Measurements from ENCODE around the gene HMGA1. TPM values are rescaled to one million over a fixed set of nuclear protein-coding genes. Genes with fewer than 3 reads are reported as not detected.
"Not testable (repeated sequence)": the region's sequence is repeated elsewhere in the genome, so short reads cannot be mapped to it uniquely, and the experiment has no call there.

Gene HMGA1
- total RNA-seq, 2 donors from 2014 or later = 454 to 573 TPM

DNA sequence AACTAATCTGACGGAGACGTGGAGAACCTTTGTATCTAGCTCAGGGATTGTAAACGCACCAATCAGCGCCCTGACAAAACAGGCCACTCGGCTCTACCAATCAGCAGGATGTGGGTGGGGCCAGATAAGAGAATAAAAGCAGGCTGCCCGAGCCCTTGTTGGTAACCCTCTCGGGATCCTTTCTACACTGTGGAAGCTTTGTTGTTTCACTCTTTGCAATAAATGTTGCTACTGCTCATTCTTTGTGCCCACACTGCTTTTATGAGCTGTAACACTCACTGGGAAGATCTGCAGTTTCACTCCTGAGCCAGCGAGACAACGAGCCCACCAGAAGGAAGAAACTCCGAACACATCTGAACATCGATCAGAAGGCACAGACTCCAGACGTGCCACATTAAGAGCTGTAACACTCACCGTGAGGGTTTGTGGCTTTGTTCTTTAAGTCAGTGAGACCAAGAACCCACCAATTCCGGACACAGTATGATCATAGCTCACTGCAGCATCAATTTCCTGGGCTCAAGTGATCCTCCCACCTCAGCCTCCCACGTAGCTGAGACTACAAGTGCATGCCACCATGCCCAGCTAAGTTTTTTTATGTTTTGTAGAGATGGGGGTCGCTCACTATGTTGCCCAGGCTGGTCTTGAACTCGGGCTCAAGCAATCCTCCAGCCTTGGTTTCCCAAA lies 33.1 kb downstream of the HMGA1 start:
- peak in 1 of 2 donors; percentile 84 for ATAC-seq (replicated peaks in 1 of 2)

DNA sequence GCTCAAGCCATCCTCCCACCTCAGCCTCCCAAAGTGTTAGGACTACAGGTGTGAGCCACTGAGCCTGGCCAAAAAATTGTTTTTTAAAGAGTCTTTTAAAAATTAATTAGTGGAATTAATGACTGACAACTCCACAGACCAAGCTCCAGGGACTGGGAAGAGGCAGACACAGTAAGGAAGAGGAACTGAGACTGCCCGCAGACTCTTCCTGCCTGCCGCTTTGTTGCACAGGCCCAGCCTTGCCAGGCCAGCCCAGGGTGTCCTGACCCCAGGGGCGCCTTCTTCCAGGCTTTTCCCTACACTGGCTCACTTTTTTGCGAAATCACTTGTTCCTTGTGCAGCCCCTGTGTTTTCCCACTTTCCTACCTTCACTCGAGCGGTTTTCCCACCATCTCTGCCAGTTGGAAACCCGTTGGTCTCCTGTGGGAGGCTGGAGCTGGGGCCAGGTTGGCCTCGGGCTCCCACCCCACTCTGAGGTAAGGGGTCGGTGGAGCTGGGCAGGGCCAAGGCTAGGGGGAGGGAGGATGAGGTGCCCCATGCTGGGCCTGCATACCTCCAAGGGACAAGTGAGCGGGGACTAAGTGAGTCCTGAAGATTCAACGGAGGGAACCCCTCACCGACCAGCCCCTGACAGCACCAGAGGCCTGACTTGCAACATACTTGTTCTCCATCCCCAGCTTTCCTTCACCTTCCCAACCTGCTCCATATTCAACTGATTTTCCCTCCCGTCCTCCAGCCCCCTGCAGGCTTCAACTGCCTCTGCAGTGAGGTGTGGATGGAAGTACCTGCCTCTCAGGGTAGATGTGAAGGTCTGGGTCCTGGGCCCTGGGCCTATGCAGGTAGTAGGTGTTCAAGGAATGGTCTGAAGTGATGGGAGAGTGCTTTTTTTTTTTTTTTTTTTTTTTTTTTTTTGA lies 35.6 kb downstream of the HMGA1 start:
- DNase-seq = no peak
- Mint-ChIP-seq H3K4me1 (ENCODE audit: low read depth) (peaks cover 8% of the 10 kb centered on the region), H3K9me3 (no peaks in the 10 kb centered on the region), H3K36me3 (ENCODE audit: insufficient read depth in 2 of 2) (no peaks in the 10 kb centered on the region), H3K27ac (no peak overlapping the region), H3K27me3 (ENCODE audit: low read depth) (no peaks in the 10 kb centered on the region), H3K4me3 (no peak overlapping the region)
- no peak for ATAC-seq (replicated peaks in 1 of 2)

More for the DNA sequence above, 33.1 kb downstream of the HMGA1 start:
- H3K9me3 Mint-ChIP-seq; H3K27me3 Mint-ChIP-seq (ENCODE audit: low read depth); H3K36me3 Mint-ChIP-seq (ENCODE audit: insufficient read depth in 2 of 2); H3K27ac Mint-ChIP-seq; H3K4me1 Mint-ChIP-seq (ENCODE audit: low read depth): not testable (repeated sequence)
- peak in 1 of 2 donors; percentile 19 for DNase-seq
- H3K4me3 Mint-ChIP-seq = peak overlapping the region in 1 of 2 donors; percentile 50

DNA sequence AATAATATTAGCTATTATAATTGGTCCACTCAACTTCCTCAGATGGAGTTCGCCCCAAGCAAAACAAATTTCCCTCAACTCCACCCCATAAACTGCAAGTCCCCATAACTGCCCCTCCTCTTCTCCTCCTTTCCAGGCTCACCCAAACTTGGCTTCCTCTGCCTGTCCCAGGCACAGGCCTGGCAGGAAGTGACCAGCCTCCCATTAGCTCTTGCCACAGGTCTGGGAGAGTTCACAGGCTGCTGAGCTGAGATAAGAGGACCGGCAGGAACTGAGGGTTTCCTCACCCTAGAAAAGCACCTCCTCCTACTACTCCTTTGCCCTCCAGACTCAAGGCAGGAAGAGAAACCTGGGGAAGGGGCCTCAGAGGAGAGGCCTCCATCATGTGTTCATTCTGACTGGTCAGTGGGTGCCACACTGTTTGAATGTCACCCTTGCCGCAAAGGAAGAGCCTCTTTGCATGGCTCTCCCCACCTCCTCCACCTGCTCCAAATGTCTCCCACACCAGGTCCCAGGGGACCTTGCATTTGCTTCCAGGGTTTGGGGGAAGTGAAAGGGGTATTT lies 36.7 kb downstream of the HMGA1 start:
- H3K27me3 Mint-ChIP-seq (ENCODE audit: low read depth) = no peaks in the 10 kb centered on the region
- no peak overlapping the region for H3K27ac Mint-ChIP-seq
- H3K4me3 Mint-ChIP-seq = no peak overlapping the region
- DNase-seq = no peak
- no peaks in the 10 kb centered on the region for H3K36me3 Mint-ChIP-seq (ENCODE audit: insufficient read depth in 2 of 2)
- peaks cover 8% of the 10 kb centered on the region for H3K4me1 Mint-ChIP-seq (ENCODE audit: low read depth)
- no peaks in the 10 kb centered on the region for H3K9me3 Mint-ChIP-seq
- no peak for ATAC-seq (replicated peaks in 1 of 2)

DNA sequence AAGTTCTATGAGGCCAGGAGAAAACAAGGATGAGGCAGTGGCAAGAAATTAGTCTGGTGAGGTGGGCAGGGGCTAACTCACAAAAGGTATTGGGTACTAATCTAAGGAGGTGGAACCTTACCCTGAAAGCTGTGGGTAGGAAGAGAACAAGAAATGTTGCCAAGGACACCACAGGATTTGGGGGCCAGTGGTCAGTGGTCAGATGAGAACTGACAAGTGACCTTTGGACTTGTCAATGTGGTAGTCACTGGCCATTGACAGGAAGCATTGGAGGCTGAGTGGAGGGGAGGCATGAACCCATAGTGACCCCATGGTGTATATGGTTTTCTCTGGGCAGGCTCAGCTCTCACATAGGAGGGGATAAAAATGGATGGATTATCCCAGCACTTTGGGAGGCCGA lies 37.5 kb downstream of the HMGA1 start:
- Mint-ChIP-seq H3K9me3 (no peaks in the 10 kb centered on the region), H3K27me3 (ENCODE audit: low read depth) (no peaks in the 10 kb centered on the region), H3K4me1 (ENCODE audit: low read depth) (peaks cover 8% of the 10 kb centered on the region), H3K4me3 (no peak overlapping the region), H3K27ac (no peak overlapping the region), H3K36me3 (ENCODE audit: insufficient read depth in 2 of 2) (no peaks in the 10 kb centered on the region)
- DNase-seq (no peak), ATAC-seq (replicated peaks in 1 of 2) (no peak)

DNA sequence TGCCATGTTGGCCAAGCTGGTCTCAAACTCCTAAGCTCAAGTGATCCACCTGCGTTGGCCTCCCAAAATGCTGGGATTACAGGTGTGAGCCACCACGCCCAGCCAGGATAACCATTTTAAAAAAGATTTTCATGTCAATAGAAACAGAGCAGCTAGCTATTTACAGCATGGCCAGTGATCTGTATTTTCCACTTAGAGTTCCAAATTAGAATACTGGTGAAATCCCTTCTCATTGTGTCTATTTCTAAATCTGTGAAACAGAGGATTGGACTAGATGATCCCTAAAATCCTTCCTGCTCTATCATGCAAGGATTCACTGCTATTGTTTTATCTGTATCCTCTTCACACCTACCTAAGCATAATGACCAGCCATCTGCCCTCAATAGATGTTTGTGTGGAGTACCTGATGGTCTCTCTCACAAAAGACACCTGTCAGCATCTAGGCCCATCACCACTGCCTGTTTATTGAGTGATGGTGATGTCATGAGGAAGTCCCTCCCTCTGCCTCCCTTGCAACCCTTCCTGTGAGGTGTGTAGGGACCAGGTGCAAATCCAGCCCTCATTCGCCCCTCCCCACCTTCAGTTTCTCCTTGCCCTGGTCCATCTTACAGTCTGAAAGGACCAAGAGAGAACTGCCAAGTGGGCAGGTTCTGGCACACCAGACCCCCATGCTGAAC lies 38.6 kb downstream of the HMGA1 start:
- H3K27me3 Mint-ChIP-seq (ENCODE audit: low read depth) = no peaks in the 10 kb centered on the region
- peaks cover 0 to 2% of the 10 kb centered on the region in 2 donors for H3K36me3 Mint-ChIP-seq (ENCODE audit: insufficient read depth in 2 of 2)
- no peak for ATAC-seq (replicated peaks in 1 of 2)
- no peaks in the 10 kb centered on the region for H3K4me1 Mint-ChIP-seq (ENCODE audit: low read depth)
- no peak overlapping the region for H3K27ac Mint-ChIP-seq
- H3K9me3 Mint-ChIP-seq = no peaks in the 10 kb centered on the region
- no peak overlapping the region for H3K4me3 Mint-ChIP-seq
- no peak for DNase-seq

DNA sequence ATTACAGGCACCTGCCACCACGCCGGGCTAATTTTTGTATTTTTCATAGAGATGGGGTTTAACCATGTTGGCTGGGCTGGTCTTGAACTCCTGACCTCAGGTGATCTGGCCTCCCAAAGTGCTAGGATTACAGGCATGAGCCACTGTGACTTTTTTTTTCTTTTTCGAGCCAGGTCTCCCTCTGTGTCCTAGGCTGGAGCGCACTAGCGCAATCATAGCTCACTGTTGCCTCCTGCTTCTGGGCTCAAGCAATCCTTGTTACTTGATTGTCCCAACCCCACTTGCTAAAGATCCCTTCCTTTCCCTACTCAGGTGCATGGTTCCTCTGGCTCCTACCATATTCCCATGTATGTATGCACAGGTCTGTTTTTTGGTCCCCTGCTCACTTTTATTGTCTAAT lies 39.5 kb downstream of the HMGA1 start:
- no peaks in the 10 kb centered on the region for H3K4me1 Mint-ChIP-seq (ENCODE audit: low read depth)
- H3K9me3 Mint-ChIP-seq = no peaks in the 10 kb centered on the region
- no peak for DNase-seq
- H3K27ac Mint-ChIP-seq = no peak overlapping the region
- no peak overlapping the region for H3K4me3 Mint-ChIP-seq
- ATAC-seq (replicated peaks in 1 of 2) = no peak
- no peaks in the 10 kb centered on the region for H3K27me3 Mint-ChIP-seq (ENCODE audit: low read depth)
- H3K36me3 Mint-ChIP-seq (ENCODE audit: insufficient read depth in 2 of 2) = peaks cover 0 to 2% of the 10 kb centered on the region in 2 donors

DNA sequence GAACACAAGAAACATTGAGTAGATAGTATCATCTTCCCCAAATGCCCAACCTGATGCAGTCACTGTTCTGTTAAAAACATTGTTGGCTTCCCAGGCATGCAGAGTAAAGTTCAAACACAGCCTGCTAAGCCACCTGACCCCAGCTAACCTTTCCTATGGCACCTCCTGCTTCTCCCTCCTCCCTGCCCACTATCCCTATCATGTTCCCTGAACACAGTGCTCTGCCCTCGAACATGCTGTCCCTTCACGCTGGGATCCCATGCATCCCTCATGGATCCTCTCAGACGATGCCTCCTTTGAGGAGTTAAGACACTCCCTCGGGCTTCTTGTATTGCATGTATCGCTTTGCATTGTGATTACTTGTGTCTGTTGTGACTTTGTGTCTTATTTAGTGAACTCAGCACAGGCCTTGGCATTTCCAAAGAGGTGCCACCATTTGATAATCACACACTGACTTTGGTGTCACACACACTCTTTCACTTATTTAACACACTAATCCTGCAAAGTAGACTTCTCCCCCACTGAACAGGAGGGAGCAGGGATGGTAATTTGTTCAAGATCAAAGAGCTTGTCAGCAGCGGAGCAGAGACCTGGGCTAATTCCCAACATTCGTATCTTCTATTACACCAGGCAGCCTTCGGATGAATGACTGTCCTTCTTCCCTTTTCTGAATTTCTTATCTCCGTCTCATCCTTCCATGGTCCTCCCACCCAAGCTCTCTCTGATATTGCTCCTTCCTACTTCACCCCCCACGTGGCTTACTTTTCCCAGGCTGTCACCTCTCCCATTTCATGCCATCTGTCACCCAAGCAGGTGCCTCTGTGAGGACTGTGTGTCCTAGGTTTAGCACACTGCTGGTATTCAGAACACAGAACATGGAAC lies 40.4 kb downstream of the HMGA1 start:
- no peaks in the 10 kb centered on the region for H3K4me1 Mint-ChIP-seq (ENCODE audit: low read depth)
- no peak overlapping the region for H3K27ac Mint-ChIP-seq

DNA sequence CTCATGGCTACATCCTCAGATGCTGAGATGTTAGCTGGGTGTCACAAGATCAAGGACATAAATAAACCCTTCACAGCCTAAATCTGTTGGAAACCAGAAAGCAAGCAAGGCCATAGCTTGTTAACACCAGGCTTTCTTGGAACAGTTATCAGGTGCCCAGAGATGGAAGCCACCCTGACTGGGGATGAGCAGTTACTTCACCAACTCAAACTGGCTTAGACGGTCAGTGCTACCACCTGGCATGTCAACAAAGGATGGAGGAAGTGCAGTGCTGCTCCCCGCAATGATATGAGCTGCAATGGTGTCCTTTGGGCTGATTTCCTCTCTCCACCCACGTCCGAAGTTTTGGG lies 41.1 kb downstream of the HMGA1 start:
- H3K9me3 Mint-ChIP-seq = no peaks in the 10 kb centered on the region
- H3K36me3 Mint-ChIP-seq (ENCODE audit: insufficient read depth in 2 of 2) = peaks cover 0 to 2% of the 10 kb centered on the region in 2 donors
- no peaks in the 10 kb centered on the region for H3K27me3 Mint-ChIP-seq (ENCODE audit: low read depth)
- H3K27ac Mint-ChIP-seq = no peak overlapping the region
- ATAC-seq (replicated peaks in 1 of 2) = no peak
- no peak for DNase-seq
- H3K4me1 Mint-ChIP-seq (ENCODE audit: low read depth) = no peaks in the 10 kb centered on the region
- no peak overlapping the region for H3K4me3 Mint-ChIP-seq

More for the DNA sequence above, 40.4 kb downstream of the HMGA1 start:
- H3K36me3 Mint-ChIP-seq (ENCODE audit: insufficient read depth in 2 of 2) = peaks cover 0 to 2% of the 10 kb centered on the region in 2 donors
- ATAC-seq (replicated peaks in 1 of 2) (no peak), DNase-seq (no peak)
- H3K27me3 Mint-ChIP-seq (ENCODE audit: low read depth) = no peaks in the 10 kb centered on the region
- no peak overlapping the region for H3K4me3 Mint-ChIP-seq
- no peaks in the 10 kb centered on the region for H3K9me3 Mint-ChIP-seq

DNA sequence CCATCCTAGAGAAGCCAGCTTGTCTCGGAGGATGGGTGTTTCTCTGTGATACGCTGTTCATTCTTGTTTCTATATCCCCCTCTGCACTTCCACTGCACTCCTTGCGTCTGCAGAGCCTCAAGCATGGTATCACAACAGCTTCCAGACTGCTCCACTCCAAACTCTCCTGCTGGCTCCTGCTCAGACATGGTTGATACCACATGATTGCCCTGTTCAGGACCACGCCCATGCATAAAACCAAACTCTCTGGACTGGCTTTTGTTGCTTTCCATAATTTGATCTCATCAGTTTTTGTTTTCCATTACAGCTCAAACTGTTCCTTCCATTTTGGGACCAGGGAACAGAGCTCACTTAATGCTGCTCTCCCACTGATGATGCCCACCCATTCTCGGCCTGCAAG lies 42.2 kb downstream of the HMGA1 start:
- DNase-seq (no peak), ATAC-seq (replicated peaks in 1 of 2) (no peak)
- Mint-ChIP-seq H3K4me1 (ENCODE audit: low read depth) (no peaks in the 10 kb centered on the region), H3K9me3 (no peaks in the 10 kb centered on the region), H3K27me3 (ENCODE audit: low read depth) (no peaks in the 10 kb centered on the region), H3K36me3 (ENCODE audit: insufficient read depth in 2 of 2) (peaks cover 0 to 2% of the 10 kb centered on the region in 2 donors), H3K27ac (no peak overlapping the region), H3K4me3 (no peak overlapping the region)

DNA sequence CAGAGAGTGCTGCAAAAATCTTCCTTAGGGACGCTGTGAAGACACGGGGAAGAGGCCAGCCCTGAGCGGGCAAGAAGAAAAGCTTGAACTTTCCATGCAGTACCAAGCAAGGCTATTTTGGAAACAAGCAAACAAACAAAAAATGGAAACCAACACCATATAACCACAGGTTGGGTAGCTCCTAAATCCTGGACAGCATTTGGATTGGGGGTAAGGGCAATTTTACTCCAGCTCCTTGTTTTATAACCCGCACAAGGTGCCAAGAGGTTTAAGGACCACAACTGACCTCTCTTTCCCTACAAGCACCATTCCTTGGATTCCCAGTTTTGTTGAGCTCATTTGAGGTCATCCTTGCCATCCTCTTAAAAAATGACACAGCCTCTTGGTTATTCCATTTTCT lies 43.5 kb downstream of the HMGA1 start:
- no peaks in the 10 kb centered on the region for H3K9me3 Mint-ChIP-seq
- no peak overlapping the region for H3K4me3 Mint-ChIP-seq
- DNase-seq = no peak
- H3K27me3 Mint-ChIP-seq (ENCODE audit: low read depth) = no peaks in the 10 kb centered on the region
- H3K4me1 Mint-ChIP-seq (ENCODE audit: low read depth) = peaks cover 10% of the 10 kb centered on the region
- peaks cover 0 to 6% of the 10 kb centered on the region in 2 donors for H3K36me3 Mint-ChIP-seq (ENCODE audit: insufficient read depth in 2 of 2)
- H3K27ac Mint-ChIP-seq = no peak overlapping the region
- no peak for ATAC-seq (replicated peaks in 1 of 2)

DNA sequence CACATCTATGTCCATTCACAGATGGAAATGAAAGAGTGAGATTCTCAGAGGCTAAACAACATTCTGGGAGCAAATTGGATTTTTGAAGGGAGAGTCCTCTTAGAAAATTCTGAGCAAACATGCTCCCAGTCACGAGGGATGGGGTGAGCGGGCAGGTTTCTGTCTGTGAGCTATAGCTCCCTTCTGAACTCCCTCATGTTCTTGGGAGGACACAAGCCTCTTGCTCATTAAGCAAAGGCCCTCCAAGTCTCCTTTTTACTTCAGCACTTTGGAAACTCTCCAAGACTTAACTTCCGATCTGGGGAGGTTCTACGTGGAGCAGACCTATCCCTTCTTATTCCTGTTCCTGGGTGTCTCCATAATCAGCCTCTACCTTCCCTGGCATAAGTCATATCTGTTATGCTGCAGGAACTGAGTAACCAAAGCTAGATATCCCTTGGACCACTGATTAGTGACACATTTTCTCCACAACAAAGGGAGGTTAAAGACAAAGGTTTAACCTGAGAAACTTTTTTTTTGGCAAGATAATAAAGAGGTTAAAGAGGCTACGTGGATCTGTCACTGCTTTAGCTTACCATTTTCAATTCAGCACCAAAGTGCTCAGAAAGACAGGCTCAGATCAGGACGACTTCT lies 45.1 kb downstream of the HMGA1 start:
- Mint-ChIP-seq H3K4me3 (no peak overlapping the region), H3K9me3 (no peaks in the 10 kb centered on the region), H3K36me3 (ENCODE audit: insufficient read depth in 2 of 2) (peaks cover 0 to 6% of the 10 kb centered on the region in 2 donors), H3K27me3 (ENCODE audit: low read depth) (no peaks in the 10 kb centered on the region), H3K27ac (no peak overlapping the region), H3K4me1 (ENCODE audit: low read depth) (peaks cover 11% of the 10 kb centered on the region)
- no peak for ATAC-seq (replicated peaks in 1 of 2)
- DNase-seq = no peak

All from activated T-cell treated with anti-CD3 and anti-CD28 coated beads, Interleukin-2, amount 50 U/mL, for 72 hours (primary cell).